SK-MEL-5 (cell line): ENCODE measurements around the gene SUOX. TPM values are rescaled to one million over a fixed set of nuclear protein-coding genes. Genes with fewer than 3 reads are reported as not detected.
A peak's percentile ranks its signal among the peaks of the same experiment; 100 is the strongest.
"Not testable (repeated sequence)": the region's sequence is repeated elsewhere in the genome, so short reads cannot be mapped to it uniquely, and the experiment has no call there.

Experiments
- DNase-seq: peaks from one replicate; pipeline ENCODE4 v3.0.0-alpha.2; 2016; ENCODE audit warnings: low read depth, low spot score
- in situ Hi-C: cut with HindIII; loops from 2 replicates; pipeline ENCODE4 v1.10.0; 2016; ENCODE audit warnings: low sequenced_read_pairs, high pct_unique_total_duplicates, low pct_unique_long_range_greater_than_20kb
- total RNA-seq: library from RNA; depleted of rRNA; stranded (reverse); fragments of >200 nt; shearing (Covaris generic); gene quantifications from 2 replicates; pipeline ENCODE4 v1.2.3, GENCODE V29; 2014

SUOX gene
- total RNA-seq, 1 experiment from 2014 or later: 11.2 TPM

GRCh38 chr12:55978393-55978792, 18.7 kb upstream of the SUOX start:
- no peak for DNase-seq
- in situ Hi-C loops: no loop called here

GRCh38 chr12:55979069-55979468, 18.0 kb upstream of the SUOX start:
- no peak for DNase-seq
- in situ Hi-C loops: no loop called here

- DNase-seq, in situ Hi-C loops: not testable (repeated sequence)
Observed at GRCh38 chr12:55981882-55982281, 15.2 kb upstream of the SUOX start.

- DNase-seq: no peak
- in situ Hi-C loops: no loop called here
Observed at GRCh38 chr12:55982319-55982936, 14.6 kb upstream of the SUOX start.

GRCh38 chr12:55983232-55983842, 13.7 kb upstream of the SUOX start:
- in situ Hi-C loops: no loop called here

GRCh38 chr12:55984861-55985260, 12.2 kb upstream of the SUOX start:
- DNase-seq: no peak
- in situ Hi-C loops: no loop called here

More at GRCh38 chr12:55983232-55983842, 13.7 kb upstream of the SUOX start:
- DNase-seq: no peak

- DNase-seq: no peak
- in situ Hi-C loops: no loop called here
Observed at GRCh38 chr12:55985341-55985740, 11.7 kb upstream of the SUOX start.

GRCh38 chr12:55985976-55986375, 11.1 kb upstream of the SUOX start:
- in situ Hi-C loops, DNase-seq: not testable (repeated sequence)

- DNase-seq: no peak
- in situ Hi-C loops: no loop called here
Observed at GRCh38 chr12:55991110-55991509, 6.0 kb upstream of the SUOX start.

- in situ Hi-C loops: no loop called here
- DNase-seq: no peak
Observed at GRCh38 chr12:55993230-55993853, 3.7 kb upstream of the SUOX start.

GRCh38 chr12:55995366-55995765, 1.7 kb upstream of the SUOX start:
- DNase-seq: no peak
- in situ Hi-C loops: no loop called here

GRCh38 chr12:55996201-55996714, 818 bp upstream of the SUOX start:
- in situ Hi-C loops: no loop called here
- peak; percentile 75 for DNase-seq

GRCh38 chr12:55997535-55997859, 421 bp downstream of the SUOX start:
- DNase-seq: no peak
- in situ Hi-C loops: no loop called here

GRCh38 chr12:55999522-55999921, 2.4 kb downstream of the SUOX start:
- DNase-seq, in situ Hi-C loops: not testable (repeated sequence)

- in situ Hi-C loops, DNase-seq: not testable (repeated sequence)
Observed at GRCh38 chr12:55999999-56000540, 3.0 kb downstream of the SUOX start.

GRCh38 chr12:56001487-56002100, 4.5 kb downstream of the SUOX start:
- in situ Hi-C loops: no loop called here
- no peak for DNase-seq

GRCh38 chr12:56003376-56003775, 6.3 kb downstream of the SUOX start:
- DNase-seq, in situ Hi-C loops: not testable (repeated sequence)

- in situ Hi-C loops: no loop called here
- DNase-seq: no peak
Observed at GRCh38 chr12:56004211-56004610, 7.1 kb downstream of the SUOX start.
